H4 (cell line): ENCODE data around the gene AKT2. TPM values are rescaled to one million over a fixed set of nuclear protein-coding genes. Genes with fewer than 3 reads are reported as not detected.

Experiments used
- DNase-seq: peaks from one replicate; pipeline ENCODE4 v3.0.0-alpha.2; 2015; ENCODE audit warnings: low spot score
- total RNA-seq: library from RNA; depleted of rRNA; stranded (reverse); fragments of >200 nt; shearing (Covaris generic); gene quantifications from 2 replicates; pipeline ENCODE4 v1.2.3, GENCODE V29; 2014

The AKT2 gene
- total RNA-seq, 1 experiment from 2014 or later: 59.2 TPM

GRCh38 chr19:40273469-40274360 lies 11.4 kb downstream of the AKT2 start:
- DNase-seq: no peak

GRCh38 chr19:40272261-40272660 lies 12.9 kb downstream of the AKT2 start:
- DNase-seq: no peak

GRCh38 chr19:40271706-40272105 lies 13.4 kb downstream of the AKT2 start:
- no peak for DNase-seq

- DNase-seq: no peak
Observed at GRCh38 chr19:40270362-40271089, 14.6 kb downstream of the AKT2 start.

- no peak for DNase-seq
Observed at GRCh38 chr19:40269216-40269940, 15.8 kb downstream of the AKT2 start.

- no peak for DNase-seq
Observed at GRCh38 chr19:40267601-40267997, 17.5 kb downstream of the AKT2 start.

- no peak for DNase-seq
Observed at GRCh38 chr19:40266912-40267600, 18.1 kb downstream of the AKT2 start.

- DNase-seq: no peak
Observed at GRCh38 chr19:40266119-40266518, 19.0 kb downstream of the AKT2 start.

- DNase-seq: no peak
Observed at GRCh38 chr19:40265763-40266099, 19.4 kb downstream of the AKT2 start.

- no peak for DNase-seq
Observed at GRCh38 chr19:40265055-40265762, 19.9 kb downstream of the AKT2 start.

- DNase-seq: no peak
Observed at GRCh38 chr19:40264314-40265054, 20.7 kb downstream of the AKT2 start.

GRCh38 chr19:40263440-40264313 lies 21.5 kb downstream of the AKT2 start:
- DNase-seq: no peak

GRCh38 chr19:40262422-40262821 lies 22.7 kb downstream of the AKT2 start:
- DNase-seq: no peak

- no peak for DNase-seq
Observed at GRCh38 chr19:40261631-40262030, 23.5 kb downstream of the AKT2 start.

GRCh38 chr19:40257096-40257517 lies 28.0 kb downstream of the AKT2 start:
- DNase-seq: no peak

GRCh38 chr19:40256512-40256911 lies 28.6 kb downstream of the AKT2 start:
- DNase-seq: no peak

- no peak for DNase-seq
Observed at GRCh38 chr19:40255619-40256166, 29.5 kb downstream of the AKT2 start.

- no peak for DNase-seq
Observed at GRCh38 chr19:40254714-40255418, 30.3 kb downstream of the AKT2 start.
